ENCODE data around the gene ANXA6. TPM values are rescaled to one million over a fixed set of nuclear protein-coding genes. Genes with fewer than 3 reads are reported as not detected.
A peak's percentile ranks its signal among the peaks of the same experiment; 100 is the strongest.

ANXA6 gene
- total and polyA plus RNA-seq, 7 experiments from 2014 or later: 212 to 512 (median 272) TPM

- H3K4me3 ChIP-seq (ENCODE audit: low read length): no peak overlapping the region
- DNase-seq (no peak), ATAC-seq (no peak)
- H3K4me1 ChIP-seq (ENCODE audit: control insufficient read depth in 2 of 2, insufficient read depth in 2 of 2, low read length in 2 of 2): peaks cover 16 to 19% of the 10 kb centered on the region in 2 donors
- intact Hi-C loops (cut with micrococcal nuclease): loop anchor here in 1 of 2 donors (2.0 kb wide), 1 partner anchor 15 kb away; no protein-coding TSS in a partner anchor
- H3K27me3 Mint-ChIP-seq: no peaks in the 10 kb centered on the region
- peaks cover 8 to 33% (median 13%) of the 10 kb centered on the region in 3 experiments for H3K36me3 ChIP-seq (ENCODE audit: control insufficient read depth in 2 of 3, insufficient read depth in 3 of 3, low read length in 3 of 3)
- peak overlapping the region in 4 of 9 donors; percentile 13 to 76 (median 40) for H3K27ac Mint-ChIP-seq
- H3K9me3 Mint-ChIP-seq: peaks cover 0 to 47% (median 26%) of the 10 kb centered on the region in 11 donors
- ChIA-PET CTCF (interaction anchor here (0.6 to 1.4 kb wide), 4 partner anchors 10 to 60 kb away, joined by 3 read pairs; no protein-coding TSS in a partner anchor), POLR2A (interaction anchor here (0.7 to 1.4 kb wide), 8 partner anchors 11 to 128 kb away, joined by 3 to 7 read pairs (median 4); partner anchors contain the start of genes CCDC69 and GM2A)
- H3K9me3 ChIP-seq (ENCODE audit: control insufficient read depth in 2 of 3, low read length in 3 of 3): no peaks in the 10 kb centered on the region
- H3K27ac ChIP-seq (ENCODE audit: low read depth, low read length): no peak overlapping the region
- peaks cover 23 to 82% (median 73%) of the 10 kb centered on the region in 7 donors for H3K4me1 Mint-ChIP-seq
- H3K36me3 Mint-ChIP-seq: peaks cover 36 to 89% (median 78%) of the 10 kb centered on the region in 5 donors
- H3K4me3 Mint-ChIP-seq: peak overlapping the region in 4 of 10 donors; percentile 16 to 60 (median 34)
- no peaks in the 10 kb centered on the region for H3K27me3 ChIP-seq (ENCODE audit: control insufficient read depth in 2 of 2, insufficient read depth in 2 of 2, low read length in 2 of 2)
These were observed 34.1 kb upstream of the ANXA6 start for GRCh38 chr5:151191661-151192060.

DNA sequence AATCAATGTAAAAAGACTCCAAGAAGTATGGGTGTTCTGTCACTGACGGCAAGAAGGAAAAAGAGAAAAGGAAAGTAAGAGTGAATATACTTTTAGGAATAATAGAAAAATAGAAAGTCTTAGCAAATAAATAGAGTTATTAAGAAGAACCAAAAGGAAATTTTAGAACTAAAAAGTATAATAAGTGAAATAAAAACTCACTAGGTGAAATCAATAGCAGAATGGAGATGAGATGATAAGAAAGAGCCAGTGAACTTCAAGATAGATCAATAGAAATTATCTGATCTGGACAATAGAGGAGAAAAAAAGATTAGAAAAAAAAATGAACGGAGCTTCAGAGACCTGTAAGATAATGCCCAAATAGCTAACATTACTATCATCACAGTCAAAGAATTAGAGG lies 31.6 kb upstream of the ANXA6 start:
- Mint-ChIP-seq H3K4me1 (peaks cover 8 to 66% (median 53%) of the 10 kb centered on the region in 7 donors), H3K36me3 (peaks cover 32 to 82% (median 74%) of the 10 kb centered on the region in 5 donors), H3K9me3 (peaks cover 0 to 47% (median 26%) of the 10 kb centered on the region in 11 donors), H3K27ac (peak overlapping the region in 2 of 9 donors; percentile 53 to 59), H3K27me3 (no peaks in the 10 kb centered on the region), H3K4me3 (peak overlapping the region in 2 of 10 donors; percentile 6 to 37)
- DNase-seq (no peak), ATAC-seq (no peak)
- POLR2A ChIA-PET: interaction anchor here (0.7 to 1.1 kb wide), 5 partner anchors 25 to 109 kb away, joined by 3 to 8 read pairs (median 4); partner anchors contain the start of genes CCDC69 and TNIP1
- Histone ChIP-seq H3K4me3 (ENCODE audit: low read length) (no peak overlapping the region), H3K36me3 (ENCODE audit: control insufficient read depth in 2 of 3, insufficient read depth in 3 of 3, low read length in 3 of 3) (peaks cover 15 to 56% (median 23%) of the 10 kb centered on the region in 3 experiments), H3K27ac (ENCODE audit: low read depth, low read length) (no peak overlapping the region), H3K4me1 (ENCODE audit: control insufficient read depth in 2 of 2, insufficient read depth in 2 of 2, low read length in 2 of 2) (peaks cover 0 to 8% of the 10 kb centered on the region in 2 donors), H3K27me3 (ENCODE audit: control insufficient read depth in 2 of 2, insufficient read depth in 2 of 2, low read length in 2 of 2) (no peaks in the 10 kb centered on the region), H3K9me3 (ENCODE audit: control insufficient read depth in 2 of 3, low read length in 3 of 3) (no peaks in the 10 kb centered on the region)
- intact Hi-C loops (cut with micrococcal nuclease): no loop called here
- CTCF ChIA-PET: interaction anchor here (0.7 to 1.2 kb wide), 2 partner anchors 24 to 127 kb away, joined by 4 to 5 read pairs; no protein-coding TSS in a partner anchor

- CTCF ChIA-PET: interaction anchor here (0.7 kb wide), 1 partner anchor 18 kb away, joined by 3 read pairs; no protein-coding TSS in a partner anchor
These were observed 29.0 kb upstream of the ANXA6 start for GRCh38 chr5:151186538-151186937.

DNA sequence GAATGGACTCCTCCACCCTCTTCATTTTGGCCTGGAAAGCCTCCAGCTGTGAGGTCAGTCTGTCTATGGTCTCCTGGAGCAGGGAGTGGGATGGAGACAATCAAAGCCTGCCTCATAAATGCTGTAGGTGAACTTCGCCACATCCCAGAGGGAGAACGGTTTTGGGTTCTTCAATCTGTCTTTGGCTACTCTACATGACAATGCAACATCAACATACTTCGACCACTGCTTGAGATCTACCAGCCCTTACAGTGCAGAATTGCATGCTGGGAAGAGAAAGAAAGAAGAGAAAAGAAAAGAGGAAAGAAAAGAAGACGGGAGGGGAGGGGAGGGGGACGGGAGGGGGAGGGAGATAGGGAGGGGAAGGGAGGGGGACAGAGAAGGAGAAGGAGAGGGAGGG lies 28.5 kb upstream of the ANXA6 start:
- no peak overlapping the region for H3K27ac ChIP-seq (ENCODE audit: low read depth, low read length)
- H3K4me1 Mint-ChIP-seq: peaks cover 8 to 44% (median 28%) of the 10 kb centered on the region in 7 donors
- H3K4me3 ChIP-seq (ENCODE audit: low read length): no peak overlapping the region
- POLR2A ChIA-PET: no interaction called here
- DNase-seq (no peak), ATAC-seq (no peak)
- peaks cover 27 to 76% (median 51%) of the 10 kb centered on the region in 5 donors for H3K36me3 Mint-ChIP-seq
- H3K9me3 ChIP-seq (ENCODE audit: control insufficient read depth in 2 of 3, low read length in 3 of 3): no peaks in the 10 kb centered on the region
- peaks cover 23 to 80% (median 31%) of the 10 kb centered on the region in 3 experiments for H3K36me3 ChIP-seq (ENCODE audit: control insufficient read depth in 2 of 3, insufficient read depth in 3 of 3, low read length in 3 of 3)
- peak overlapping the region in 6 of 9 donors; percentile 16 to 86 (median 44) for H3K27ac Mint-ChIP-seq
- intact Hi-C loops (cut with micrococcal nuclease): no loop called here
- CTCF ChIA-PET: no interaction called here
- H3K9me3 Mint-ChIP-seq: peaks cover 0 to 26% (median 13%) of the 10 kb centered on the region in 11 donors
- no peaks in the 10 kb centered on the region for H3K27me3 ChIP-seq (ENCODE audit: control insufficient read depth in 2 of 2, insufficient read depth in 2 of 2, low read length in 2 of 2)
- H3K27me3 Mint-ChIP-seq: no peaks in the 10 kb centered on the region
- H3K4me3 Mint-ChIP-seq: no peak overlapping the region
- peaks cover 0 to under 1% of the 10 kb centered on the region in 2 donors for H3K4me1 ChIP-seq (ENCODE audit: control insufficient read depth in 2 of 2, insufficient read depth in 2 of 2, low read length in 2 of 2)

More at GRCh38 chr5:151186538-151186937, 29.0 kb upstream of the ANXA6 start:
- H3K27ac ChIP-seq (ENCODE audit: low read depth, low read length): no peak overlapping the region
- Mint-ChIP-seq H3K9me3 (peaks cover 0 to 31% (median 17%) of the 10 kb centered on the region in 11 donors), H3K36me3 (peaks cover 32 to 76% (median 56%) of the 10 kb centered on the region in 5 donors), H3K4me3 (no peak overlapping the region), H3K27me3 (no peaks in the 10 kb centered on the region), H3K4me1 (peaks cover 13 to 49% (median 33%) of the 10 kb centered on the region in 7 donors), H3K27ac (peak overlapping the region in 8 of 9 donors; percentile 17 to 75 (median 66))
- POLR2A ChIA-PET: no interaction called here
- DNase-seq: no peak
- no peak for ATAC-seq
- H3K36me3 ChIP-seq (ENCODE audit: control insufficient read depth in 2 of 3, insufficient read depth in 3 of 3, low read length in 3 of 3): peaks cover 23 to 79% (median 34%) of the 10 kb centered on the region in 3 experiments
- no peak overlapping the region for H3K4me3 ChIP-seq (ENCODE audit: low read length)
- H3K4me1 ChIP-seq (ENCODE audit: control insufficient read depth in 2 of 2, insufficient read depth in 2 of 2, low read length in 2 of 2): peaks cover 0 to 5% of the 10 kb centered on the region in 2 donors
- H3K27me3 ChIP-seq (ENCODE audit: control insufficient read depth in 2 of 2, insufficient read depth in 2 of 2, low read length in 2 of 2): no peaks in the 10 kb centered on the region
- H3K9me3 ChIP-seq (ENCODE audit: control insufficient read depth in 2 of 3, low read length in 3 of 3): no peaks in the 10 kb centered on the region
- intact Hi-C loops (cut with micrococcal nuclease): no loop called here

GRCh38 chr5:151184316-151185042 lies 26.9 kb upstream of the ANXA6 start:
- H3K4me1 Mint-ChIP-seq: peaks cover 8 to 29% (median 14%) of the 10 kb centered on the region in 7 donors
- H3K36me3 ChIP-seq (ENCODE audit: control insufficient read depth in 2 of 3, insufficient read depth in 3 of 3, low read length in 3 of 3): peaks cover 23 to 85% (median 31%) of the 10 kb centered on the region in 3 experiments
- no peaks in the 10 kb centered on the region for H3K4me1 ChIP-seq (ENCODE audit: control insufficient read depth in 2 of 2, insufficient read depth in 2 of 2, low read length in 2 of 2)
- POLR2A ChIA-PET: interaction anchor here (0.6 to 1.2 kb wide), 4 partner anchors 17 to 386 kb away, joined by 3 to 4 read pairs (median 4); partner anchors contain the start of gene GM2A
- CTCF ChIA-PET: interaction anchor here (1.1 to 1.3 kb wide), 3 partner anchors 20 to 131 kb away, joined by 3 to 4 read pairs (median 3); no protein-coding TSS in a partner anchor
- peaks cover 14 to 69% (median 36%) of the 10 kb centered on the region in 5 donors for H3K36me3 Mint-ChIP-seq
- no peaks in the 10 kb centered on the region for H3K27me3 ChIP-seq (ENCODE audit: control insufficient read depth in 2 of 2, insufficient read depth in 2 of 2, low read length in 2 of 2)
- no peak overlapping the region for H3K27ac ChIP-seq (ENCODE audit: low read depth, low read length)
- no peaks in the 10 kb centered on the region for H3K9me3 ChIP-seq (ENCODE audit: control insufficient read depth in 2 of 3, low read length in 3 of 3)
- DNase-seq (no peak), ATAC-seq (no peak)
- H3K9me3 Mint-ChIP-seq: peaks cover 0 to 13% (median 6%) of the 10 kb centered on the region in 11 donors
- peak overlapping the region in 3 of 9 donors; percentile 28 to 65 (median 41) for H3K27ac Mint-ChIP-seq
- no peak overlapping the region for H3K4me3 Mint-ChIP-seq
- H3K4me3 ChIP-seq (ENCODE audit: low read length): no peak overlapping the region
- no peaks in the 10 kb centered on the region for H3K27me3 Mint-ChIP-seq
- intact Hi-C loops (cut with micrococcal nuclease): no loop called here

DNA sequence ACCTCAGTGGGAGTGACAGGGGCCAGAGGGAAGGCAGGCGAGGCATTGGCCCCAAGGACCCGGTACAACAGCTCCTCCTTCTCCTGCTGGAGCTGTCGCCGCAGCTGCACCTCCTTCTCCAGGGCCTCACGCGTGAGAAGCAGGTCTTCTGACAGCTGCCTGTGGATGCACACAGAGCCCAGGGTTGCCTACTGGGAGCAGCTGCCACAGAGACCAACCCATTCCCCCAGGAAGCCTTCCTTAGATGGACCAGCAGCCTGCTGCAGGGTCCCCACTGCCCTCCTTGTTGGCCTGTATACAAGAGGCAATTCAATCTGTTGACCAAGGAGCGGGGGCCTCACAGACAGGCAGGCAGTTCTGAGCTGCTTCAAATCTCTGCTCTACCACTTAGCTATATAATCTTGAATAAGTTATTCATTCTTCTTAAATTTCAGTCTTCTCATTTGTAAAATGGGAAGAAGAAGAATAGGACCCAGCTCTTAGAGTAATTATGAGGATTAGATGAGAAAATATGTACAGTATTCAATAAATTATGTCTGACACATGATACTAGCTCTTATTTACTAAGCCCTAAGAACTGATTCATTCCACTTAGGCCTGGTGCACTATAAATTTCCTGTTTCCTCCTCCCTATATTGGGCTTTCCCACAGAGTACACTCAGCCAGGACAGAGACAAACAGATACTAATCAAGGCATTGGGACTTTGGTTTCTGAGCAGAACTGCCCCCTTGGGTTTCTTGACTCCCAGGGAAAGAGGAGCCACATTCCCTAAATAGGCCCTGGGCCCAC lies 26.1 kb upstream of the ANXA6 start:
- H3K27ac Mint-ChIP-seq: peak overlapping the region in 5 of 9 donors; percentile 6 to 74 (median 36)
- CTCF ChIA-PET: interaction anchor here (0.6 to 1.3 kb wide), 6 partner anchors 13 to 140 kb away, joined by 3 to 5 read pairs (median 3); no protein-coding TSS in a partner anchor
- no peaks in the 10 kb centered on the region for H3K27me3 ChIP-seq (ENCODE audit: control insufficient read depth in 2 of 2, insufficient read depth in 2 of 2, low read length in 2 of 2)
- intact Hi-C loops (cut with micrococcal nuclease): no loop called here
- peaks cover 0 to 4% (median 0%) of the 10 kb centered on the region in 11 donors for H3K9me3 Mint-ChIP-seq
- peaks cover 8 to 22% (median 15%) of the 10 kb centered on the region in 7 donors for H3K4me1 Mint-ChIP-seq
- H3K4me3 Mint-ChIP-seq: no peak overlapping the region
- H3K36me3 ChIP-seq (ENCODE audit: control insufficient read depth in 2 of 3, insufficient read depth in 3 of 3, low read length in 3 of 3): peaks cover 23 to 90% (median 25%) of the 10 kb centered on the region in 3 experiments
- H3K27me3 Mint-ChIP-seq: no peaks in the 10 kb centered on the region
- no peak for DNase-seq
- POLR2A ChIA-PET: interaction anchor here (0.6 to 1.2 kb wide), 3 partner anchors 16 to 91 kb away, joined by 4 read pairs; partner anchors contain the start of gene GM2A
- no peak overlapping the region for H3K4me3 ChIP-seq (ENCODE audit: low read length)
- H3K27ac ChIP-seq (ENCODE audit: low read depth, low read length): no peak overlapping the region
- H3K36me3 Mint-ChIP-seq: peaks cover 10 to 67% (median 34%) of the 10 kb centered on the region in 5 donors
- ATAC-seq: no peak
- no peaks in the 10 kb centered on the region for H3K9me3 ChIP-seq (ENCODE audit: control insufficient read depth in 2 of 3, low read length in 3 of 3)
- H3K4me1 ChIP-seq (ENCODE audit: control insufficient read depth in 2 of 2, insufficient read depth in 2 of 2, low read length in 2 of 2): no peaks in the 10 kb centered on the region

All from naive thymus-derived CD4-positive, alpha-beta T cell (primary cell).